ENCODE measurements around the gene NEURL1. TPM values are rescaled to one million over a fixed set of nuclear protein-coding genes. Genes with fewer than 3 reads are reported as not detected.
"Not testable (repeated sequence)": the region's sequence is repeated elsewhere in the genome, so short reads cannot be mapped to it uniquely, and the experiment has no call there.

NEURL1 gene
- total RNA-seq, 2 experiments from 2014 or later = 0.98 to 1.1 TPM

- H3K36me3 Mint-ChIP-seq (ENCODE audit: low read depth) = peaks cover 15% of the 10 kb centered on the region
- DNase-seq, H3K4me1 Mint-ChIP-seq, H3K9me3 Mint-ChIP-seq, H3K27ac Mint-ChIP-seq, POLR2A ChIA-PET, CTCF ChIA-PET, H3K4me3 Mint-ChIP-seq, H3K27me3 Mint-ChIP-seq: not testable (repeated sequence)
Observed at GRCh38 chr10:103607051-103607450, 113.5 kb downstream of the NEURL1 start.

GRCh38 chr10:103608056-103608455 lies 114.6 kb downstream of the NEURL1 start:
- H3K36me3 Mint-ChIP-seq (ENCODE audit: low read depth); H3K4me1 Mint-ChIP-seq; H3K27me3 Mint-ChIP-seq; CTCF ChIA-PET; DNase-seq; H3K4me3 Mint-ChIP-seq; H3K27ac Mint-ChIP-seq; H3K9me3 Mint-ChIP-seq; POLR2A ChIA-PET: not testable (repeated sequence)

GRCh38 chr10:103609231-103610082 lies 116.0 kb downstream of the NEURL1 start:
- POLR2A ChIA-PET = no interaction called here
- peaks cover 4% of the 10 kb centered on the region for H3K4me1 Mint-ChIP-seq

GRCh38 chr10:103610083-103610472 lies 116.6 kb downstream of the NEURL1 start:
- ChIA-PET CTCF (interaction anchor here (0.5 to 1.7 kb wide), 2 partner anchors 75 to 76 kb away, joined by 3 to 10 read pairs; no protein-coding TSS in a partner anchor), POLR2A (no interaction called here)
- no peak for DNase-seq
- H3K27ac Mint-ChIP-seq = no peak overlapping the region
- peaks cover 8% of the 10 kb centered on the region for H3K36me3 Mint-ChIP-seq (ENCODE audit: low read depth)
- no peaks in the 10 kb centered on the region for H3K27me3 Mint-ChIP-seq
- H3K9me3 Mint-ChIP-seq = no peaks in the 10 kb centered on the region
- H3K4me1 Mint-ChIP-seq = peaks cover 6% of the 10 kb centered on the region
- no peak overlapping the region for H3K4me3 Mint-ChIP-seq

More at GRCh38 chr10:103609231-103610082, 116.0 kb downstream of the NEURL1 start:
- CTCF ChIA-PET = interaction anchor here (0.5 to 1.7 kb wide), 2 partner anchors 77 to 134 kb away, joined by 5 to 10 read pairs; no protein-coding TSS in a partner anchor
- no peak overlapping the region for H3K4me3 Mint-ChIP-seq
- H3K36me3 Mint-ChIP-seq (ENCODE audit: low read depth) = peaks cover 8% of the 10 kb centered on the region
- no peaks in the 10 kb centered on the region for H3K27me3 Mint-ChIP-seq
- no peak for DNase-seq
- H3K9me3 Mint-ChIP-seq = no peaks in the 10 kb centered on the region
- H3K27ac Mint-ChIP-seq = no peak overlapping the region

- Mint-ChIP-seq H3K9me3 (no peaks in the 10 kb centered on the region), H3K36me3 (ENCODE audit: low read depth) (peaks cover 6% of the 10 kb centered on the region), H3K27ac (no peak overlapping the region), H3K4me1 (peaks cover 6% of the 10 kb centered on the region), H3K27me3 (no peaks in the 10 kb centered on the region), H3K4me3 (no peak overlapping the region)
- DNase-seq = no peak
- POLR2A ChIA-PET = no interaction called here
- CTCF ChIA-PET = interaction anchor here (1.7 to 1.9 kb wide), 2 partner anchors 75 kb away, joined by 5 to 10 read pairs; no protein-coding TSS in a partner anchor
Observed at GRCh38 chr10:103610921-103611511, 117.5 kb downstream of the NEURL1 start.

GRCh38 chr10:103612462-103613365 lies 119.2 kb downstream of the NEURL1 start:
- Mint-ChIP-seq H3K9me3 (no peaks in the 10 kb centered on the region), H3K4me3 (no peak overlapping the region), H3K27me3 (no peaks in the 10 kb centered on the region), H3K27ac (no peak overlapping the region), H3K36me3 (ENCODE audit: low read depth) (peaks cover 5% of the 10 kb centered on the region), H3K4me1 (peaks cover 6% of the 10 kb centered on the region)
- no peak for DNase-seq
- POLR2A ChIA-PET = no interaction called here
- CTCF ChIA-PET = interaction anchor here (0.6 to 1.9 kb wide), 3 partner anchors 19 to 74 kb away, joined by 3 to 5 read pairs (median 3); no protein-coding TSS in a partner anchor

GRCh38 chr10:103613616-103614015 lies 120.1 kb downstream of the NEURL1 start:
- Mint-ChIP-seq H3K9me3 (no peaks in the 10 kb centered on the region), H3K4me1 (peaks cover 6% of the 10 kb centered on the region), H3K27me3 (no peaks in the 10 kb centered on the region), H3K36me3 (ENCODE audit: low read depth) (peaks cover 5% of the 10 kb centered on the region), H3K27ac (no peak overlapping the region), H3K4me3 (no peak overlapping the region)
- CTCF ChIA-PET = interaction anchor here (1.4 kb wide), 1 partner anchor 15 kb away, joined by 3 read pairs; no protein-coding TSS in a partner anchor
- POLR2A ChIA-PET = interaction anchor here (1.4 kb wide), 1 partner anchor 8 kb away, joined by 4 read pairs; no protein-coding TSS in a partner anchor
- DNase-seq = no peak

GRCh38 chr10:103614306-103615158 lies 121.0 kb downstream of the NEURL1 start:
- peaks cover 6% of the 10 kb centered on the region for H3K4me1 Mint-ChIP-seq
- ChIA-PET POLR2A (interaction anchor here (1.4 kb wide), 1 partner anchor 9 kb away, joined by 4 read pairs; no protein-coding TSS in a partner anchor), CTCF (interaction anchor here (0.8 to 1.4 kb wide), 2 partner anchors 9 to 16 kb away, joined by 3 read pairs; no protein-coding TSS in a partner anchor)
- H3K4me3 Mint-ChIP-seq = no peak overlapping the region
- peaks cover 3% of the 10 kb centered on the region for H3K36me3 Mint-ChIP-seq (ENCODE audit: low read depth)
- DNase-seq = no peak
- no peaks in the 10 kb centered on the region for H3K27me3 Mint-ChIP-seq
- no peak overlapping the region for H3K27ac Mint-ChIP-seq
- no peaks in the 10 kb centered on the region for H3K9me3 Mint-ChIP-seq

- Mint-ChIP-seq H3K9me3 (no peaks in the 10 kb centered on the region), H3K4me3 (no peak overlapping the region), H3K4me1 (peaks cover 6% of the 10 kb centered on the region), H3K27me3 (no peaks in the 10 kb centered on the region), H3K27ac (no peak overlapping the region), H3K36me3 (ENCODE audit: low read depth) (peaks cover 6% of the 10 kb centered on the region)
- ChIA-PET CTCF (no interaction called here), POLR2A (no interaction called here)
- DNase-seq = no peak
Observed at GRCh38 chr10:103616705-103617601, 123.4 kb downstream of the NEURL1 start.

- H3K4me1 Mint-ChIP-seq = peaks cover 6% of the 10 kb centered on the region
- H3K4me3 Mint-ChIP-seq = no peak overlapping the region
- ChIA-PET POLR2A (no interaction called here), CTCF (interaction anchor here (0.9 to 1.1 kb wide), 2 partner anchors 12 to 68 kb away, joined by 3 read pairs; no protein-coding TSS in a partner anchor)
- no peaks in the 10 kb centered on the region for H3K9me3 Mint-ChIP-seq
- DNase-seq = no peak
- no peaks in the 10 kb centered on the region for H3K27me3 Mint-ChIP-seq
- peaks cover 6% of the 10 kb centered on the region for H3K36me3 Mint-ChIP-seq (ENCODE audit: low read depth)
- no peak overlapping the region for H3K27ac Mint-ChIP-seq
Observed at GRCh38 chr10:103617602-103618385, 124.3 kb downstream of the NEURL1 start.
